Mucosa of rectum (tissue), 2 donors: ENCODE measurements around the gene RAB3IP.
"Not testable (repeated sequence)": the region's sequence is repeated elsewhere in the genome, so short reads cannot be mapped to it uniquely, and the experiment has no call there.

Experiments
- H3K27ac ChIP-seq, 2 donors: one replicate each; pipeline ENCODE4 v1.7.0; 2013; ENCODE audit warnings: inconsistent platforms in 2 of 2, low read depth in 2 of 2, low read length in 2 of 2
- H3K27me3 ChIP-seq, 2 donors: one replicate each; pipeline ENCODE4 v1.7.0; 2013; ENCODE audit warnings: low read length in 2 of 2; ENCODE audit not compliant: control insufficient read depth in 2 of 2, insufficient read depth in 2 of 2
- H3K36me3 ChIP-seq, 2 donors: one replicate each; pipeline ENCODE4 v1.7.0; 2013; ENCODE audit warnings: low read length in 2 of 2; ENCODE audit not compliant: control insufficient read depth in 2 of 2, insufficient read depth in 2 of 2
- H3K4me1 ChIP-seq, 2 donors: one replicate each; pipeline ENCODE4 v1.7.0; 2013; ENCODE audit warnings: low read length in 2 of 2, mild to moderate bottlenecking in 1 of 2; ENCODE audit not compliant: control insufficient read depth in 2 of 2, insufficient read depth in 2 of 2
- H3K4me3 ChIP-seq, 2 donors: one replicate each; pipeline ENCODE4 v1.7.0; 2013; ENCODE audit warnings: low read length in 2 of 2
- H3K9ac ChIP-seq, 2 donors: one replicate each; pipeline ENCODE4 v1.7.0; 2013; ENCODE audit warnings: low read length in 2 of 2, low read depth in 1 of 2, mild to moderate bottlenecking in 1 of 2
- H3K9me3 ChIP-seq, 2 donors: one replicate each; pipeline ENCODE4 v1.7.0; 2013; ENCODE audit warnings: low read length in 2 of 2; ENCODE audit not compliant: control insufficient read depth in 2 of 2
- donor health status: healthy.
- donor health status: Normal muscosa, but diverticular disease.

The RAB3IP gene

DNA sequence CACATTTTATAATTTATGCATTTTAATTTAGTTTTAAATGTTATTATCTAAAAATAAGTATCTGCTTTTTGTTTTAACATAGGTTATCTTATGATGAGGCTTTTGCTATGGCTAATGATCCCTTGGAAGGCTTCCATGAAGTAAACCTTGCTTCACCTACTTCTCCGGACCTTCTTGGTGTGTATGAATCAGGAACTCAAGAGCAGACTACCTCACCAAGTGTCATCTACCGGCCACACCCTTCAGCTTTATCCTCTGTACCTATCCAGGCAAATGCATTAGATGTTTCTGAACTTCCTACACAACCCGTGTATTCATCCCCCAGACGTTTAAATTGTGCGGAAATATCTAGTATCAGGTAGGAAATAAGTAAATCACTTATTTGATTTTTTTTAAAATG, 16.6 kb downstream of the RAB3IP start:
- H3K27ac ChIP-seq, result no peak overlapping the region
- H3K4me1 ChIP-seq, result no peaks in the 10 kb centered on the region
- H3K27me3 ChIP-seq, result no peaks in the 10 kb centered on the region
- H3K36me3 ChIP-seq, result peaks cover 12 to 21% of the 10 kb centered on the region in 2 donors
- no peak overlapping the region for H3K4me3 ChIP-seq
- peaks cover 4 to 5% of the 10 kb centered on the region in 2 donors for H3K9me3 ChIP-seq
- H3K9ac ChIP-seq, result no peak overlapping the region

DNA sequence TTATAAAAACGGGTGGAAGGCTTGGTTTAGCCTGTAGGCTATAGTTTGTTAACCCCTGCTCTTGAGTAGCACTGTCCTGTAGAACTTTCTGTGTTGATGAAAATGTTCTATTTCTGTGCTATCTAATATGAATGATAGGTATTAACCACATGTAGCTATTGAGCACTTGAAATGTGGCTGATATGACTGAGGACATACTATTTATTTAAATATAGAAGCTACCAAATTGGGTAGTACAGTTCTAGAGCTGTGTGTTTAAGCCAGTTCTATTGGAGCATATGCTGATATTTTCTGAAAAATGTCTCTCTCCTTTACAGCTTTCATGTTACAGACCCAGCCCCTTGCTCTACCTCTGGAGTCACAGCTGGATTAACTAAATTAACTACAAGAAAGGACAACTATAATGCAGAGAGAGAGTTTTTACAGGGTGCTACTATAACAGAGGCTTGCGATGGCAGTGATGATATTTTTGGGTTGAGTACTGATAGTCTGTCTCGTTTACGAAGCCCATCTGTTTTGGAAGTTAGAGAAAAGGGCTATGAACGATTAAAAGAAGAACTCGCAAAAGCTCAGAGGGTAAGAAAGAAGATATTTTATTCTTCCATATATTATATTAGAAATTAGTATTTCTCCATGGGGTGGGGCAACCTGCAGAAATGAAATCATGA, 17.6 kb downstream of the RAB3IP start:
- Histone ChIP-seq H3K27ac (no peak overlapping the region), H3K27me3 (no peaks in the 10 kb centered on the region), H3K4me3 (no peak overlapping the region)

GRCh38 chr12:69758105-69758504, 19.4 kb downstream of the RAB3IP start:
- Histone ChIP-seq H3K4me1 (no peaks in the 10 kb centered on the region), H3K36me3 (peaks cover 13 to 21% of the 10 kb centered on the region in 2 donors), H3K9me3 (peaks cover 4 to 5% of the 10 kb centered on the region in 2 donors), H3K4me3 (no peak overlapping the region), H3K9ac (no peak overlapping the region), H3K27me3 (no peaks in the 10 kb centered on the region), H3K27ac (no peak overlapping the region)

More for the DNA sequence above, 17.6 kb downstream of the RAB3IP start:
- H3K36me3 ChIP-seq, result peaks cover 12 to 21% of the 10 kb centered on the region in 2 donors
- H3K9ac ChIP-seq, result no peak overlapping the region
- no peaks in the 10 kb centered on the region for H3K4me1 ChIP-seq
- H3K9me3 ChIP-seq, result peaks cover 4 to 5% of the 10 kb centered on the region in 2 donors

- Histone ChIP-seq H3K36me3 (peaks cover 16 to 21% of the 10 kb centered on the region in 2 donors), H3K9me3 (peaks cover 5 to 12% of the 10 kb centered on the region in 2 donors)
- H3K4me1 ChIP-seq, H3K27ac ChIP-seq, H3K27me3 ChIP-seq, H3K4me3 ChIP-seq, H3K9ac ChIP-seq: not testable (repeated sequence)
Measured at GRCh38 chr12:69759581-69759980, 20.9 kb downstream of the RAB3IP start.

- Histone ChIP-seq H3K27me3 (no peaks in the 10 kb centered on the region), H3K9ac (no peak overlapping the region), H3K9me3 (peaks cover 17 to 25% of the 10 kb centered on the region in 2 donors), H3K27ac (no peak overlapping the region), H3K4me1 (no peaks in the 10 kb centered on the region), H3K4me3 (no peak overlapping the region), H3K36me3 (peaks cover 21 to 32% of the 10 kb centered on the region in 2 donors)
Measured at GRCh38 chr12:69765515-69765914, 26.9 kb downstream of the RAB3IP start.

GRCh38 chr12:69766260-69766659, 27.6 kb downstream of the RAB3IP start:
- no peak overlapping the region for H3K4me3 ChIP-seq
- no peak overlapping the region for H3K27ac ChIP-seq
- no peak overlapping the region for H3K9ac ChIP-seq
- H3K4me1 ChIP-seq, result no peaks in the 10 kb centered on the region
- peaks cover 17 to 29% of the 10 kb centered on the region in 2 donors for H3K9me3 ChIP-seq
- H3K27me3 ChIP-seq, result no peaks in the 10 kb centered on the region
- peaks cover 21 to 32% of the 10 kb centered on the region in 2 donors for H3K36me3 ChIP-seq

DNA sequence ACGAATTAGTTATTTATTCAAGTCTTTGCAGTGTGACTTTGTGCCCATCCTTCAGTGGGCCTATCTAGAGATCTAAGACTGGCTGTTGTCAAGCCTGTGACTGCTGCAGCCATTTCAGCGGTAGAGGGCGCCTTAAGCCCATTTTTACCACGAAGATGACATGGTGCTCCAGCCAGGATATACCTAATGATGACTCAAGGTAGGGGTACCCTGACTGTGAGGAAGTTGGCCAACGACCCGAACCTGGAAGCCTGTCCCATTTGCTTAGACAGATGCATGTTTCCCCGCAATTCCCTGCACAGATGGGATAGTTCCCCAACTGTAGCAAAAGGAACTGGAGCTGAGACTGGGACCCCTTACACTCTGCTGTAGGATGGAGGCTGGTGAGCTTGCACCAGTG, 41.3 kb downstream of the RAB3IP start:
- H3K27ac ChIP-seq, result no peak overlapping the region
- no peaks in the 10 kb centered on the region for H3K4me1 ChIP-seq
- H3K36me3 ChIP-seq, result peaks cover 0 to 7% of the 10 kb centered on the region in 2 donors
- H3K27me3 ChIP-seq, result no peaks in the 10 kb centered on the region
- H3K9ac ChIP-seq, result no peak overlapping the region
- H3K9me3 ChIP-seq, result no peaks in the 10 kb centered on the region
- no peak overlapping the region for H3K4me3 ChIP-seq

DNA sequence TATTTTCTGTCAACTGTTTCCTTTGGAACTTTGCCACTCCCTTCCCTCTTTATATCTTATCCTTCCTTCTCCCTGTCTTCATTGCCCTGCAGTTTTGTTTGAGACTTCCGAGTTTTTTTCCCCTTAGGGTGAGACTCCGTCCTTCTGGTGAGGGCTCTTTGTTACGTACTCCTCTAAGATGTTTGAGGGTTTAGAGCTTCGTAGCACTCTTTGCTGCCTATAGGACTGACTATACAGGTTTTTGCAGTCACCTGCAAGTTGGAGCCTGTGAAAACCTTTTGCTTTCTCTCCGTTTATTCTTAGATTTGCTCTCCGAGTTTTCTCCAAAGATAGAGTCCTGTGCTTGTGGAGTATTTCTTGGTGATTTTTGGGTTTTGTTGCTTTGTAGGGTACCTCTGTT, 44.7 kb downstream of the RAB3IP start:
- H3K4me1 ChIP-seq, result no peaks in the 10 kb centered on the region

GRCh38 chr12:69789351-69789750, 50.7 kb downstream of the RAB3IP start:
- Histone ChIP-seq H3K27ac (no peak overlapping the region), H3K9ac (no peak overlapping the region), H3K4me1 (no peaks in the 10 kb centered on the region), H3K27me3 (no peaks in the 10 kb centered on the region), H3K4me3 (no peak overlapping the region), H3K9me3 (peaks cover 2 to 7% of the 10 kb centered on the region in 2 donors), H3K36me3 (peaks cover 3 to 15% of the 10 kb centered on the region in 2 donors)

More for the DNA sequence above, 44.7 kb downstream of the RAB3IP start:
- Histone ChIP-seq H3K9ac (no peak overlapping the region), H3K4me3 (no peak overlapping the region), H3K36me3 (peaks cover 1 to 14% of the 10 kb centered on the region in 2 donors), H3K9me3 (no peaks in the 10 kb centered on the region), H3K27me3 (no peaks in the 10 kb centered on the region), H3K27ac (no peak overlapping the region)

DNA sequence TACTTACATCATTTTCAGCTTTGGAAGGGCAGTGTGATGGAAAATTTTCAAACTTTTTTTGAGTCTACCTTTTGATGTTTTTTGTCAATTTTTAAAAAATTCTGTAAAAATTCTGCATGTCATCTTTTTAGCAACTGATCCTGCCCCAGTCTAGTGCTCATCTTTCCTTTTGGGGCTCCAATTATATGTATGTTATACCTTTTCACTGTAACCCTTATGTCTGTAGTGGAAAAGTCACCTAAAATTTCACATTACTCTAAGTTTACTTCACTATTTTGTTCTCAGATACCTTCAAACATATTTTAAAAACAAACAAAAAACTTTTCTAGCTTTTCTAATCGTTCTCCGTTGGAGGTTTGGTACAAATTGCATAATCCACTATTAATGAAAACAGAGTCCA, 53.9 kb downstream of the RAB3IP start:
- Histone ChIP-seq H3K36me3 (peaks cover 9 to 14% of the 10 kb centered on the region in 2 donors), H3K9ac (no peak overlapping the region), H3K9me3 (peaks cover 2 to 7% of the 10 kb centered on the region in 2 donors), H3K4me3 (no peak overlapping the region), H3K4me1 (no peaks in the 10 kb centered on the region), H3K27ac (no peak overlapping the region), H3K27me3 (no peaks in the 10 kb centered on the region)
